ENCODE results near the gene EIF3J.
"Not testable (repeated sequence)": the region's sequence is repeated elsewhere in the genome, so short reads cannot be mapped to it uniquely, and the experiment has no call there.

The EIF3J gene

GRCh38 chr15:44542596-44542995 is 5.6 kb downstream of the EIF3J start:
- DNase-seq: no peak

GRCh38 chr15:44544745-44545144 is 7.8 kb downstream of the EIF3J start:
- DNase-seq: not testable (repeated sequence)

GRCh38 chr15:44545913-44546802 is 9.2 kb downstream of the EIF3J start:
- DNase-seq: peak; percentile 26

- not testable (repeated sequence) for DNase-seq
Observed at GRCh38 chr15:44549152-44549551, 12.2 kb downstream of the EIF3J start.

GRCh38 chr15:44550256-44550655 is 13.3 kb downstream of the EIF3J start:
- no peak for DNase-seq

- no peak for DNase-seq
Observed at GRCh38 chr15:44550734-44551133, 13.8 kb downstream of the EIF3J start.

GRCh38 chr15:44554934-44555723 is 18.2 kb downstream of the EIF3J start:
- DNase-seq: peak; percentile 17

- not testable (repeated sequence) for DNase-seq
Observed at GRCh38 chr15:44560926-44561325, 24.0 kb downstream of the EIF3J start.

GRCh38 chr15:44565387-44566154 is 28.6 kb downstream of the EIF3J start:
- no peak for DNase-seq

GRCh38 chr15:44566155-44566540 is 29.2 kb downstream of the EIF3J start:
- no peak for DNase-seq

GRCh38 chr15:44568338-44568737 is 31.4 kb downstream of the EIF3J start:
- DNase-seq: no peak

- DNase-seq: no peak
Observed at GRCh38 chr15:44569316-44569715, 32.4 kb downstream of the EIF3J start.

GRCh38 chr15:44570361-44570760 is 33.4 kb downstream of the EIF3J start:
- no peak for DNase-seq

GRCh38 chr15:44573386-44573785 is 36.4 kb downstream of the EIF3J start:
- no peak for DNase-seq

- DNase-seq: no peak
Observed at GRCh38 chr15:44574734-44575133, 37.8 kb downstream of the EIF3J start.

- DNase-seq: no peak
Observed at GRCh38 chr15:44580105-44580504, 43.2 kb downstream of the EIF3J start.

GRCh38 chr15:44584162-44584749 is 47.3 kb downstream of the EIF3J start:
- DNase-seq: peak; percentile 70

GRCh38 chr15:44585633-44586032 is 48.7 kb downstream of the EIF3J start:
- DNase-seq: no peak

- no peak for DNase-seq
Observed at GRCh38 chr15:44588541-44588940, 51.6 kb downstream of the EIF3J start.

GRCh38 chr15:44591326-44591725 is 54.4 kb downstream of the EIF3J start:
- no peak for DNase-seq

- peak; percentile 29 for DNase-seq
Observed at GRCh38 chr15:44593042-44593736, 56.2 kb downstream of the EIF3J start.

- no peak for DNase-seq
Observed at GRCh38 chr15:44595246-44595645, 58.3 kb downstream of the EIF3J start.

All from CD4-positive, alpha-beta T cell treated with Interleukin-17A for 4 hours (primary cell).